ENCODE results near the gene UBE2L3. TPM values are rescaled to one million over a fixed set of nuclear protein-coding genes. Genes with fewer than 3 reads are reported as not detected.
"Not testable (repeated sequence)": the region's sequence is repeated elsewhere in the genome, so short reads cannot be mapped to it uniquely, and the experiment has no call there.

Gene UBE2L3
- total RNA-seq, 2 donors from 2014 or later, result 86.3 to 114 TPM

DNA sequence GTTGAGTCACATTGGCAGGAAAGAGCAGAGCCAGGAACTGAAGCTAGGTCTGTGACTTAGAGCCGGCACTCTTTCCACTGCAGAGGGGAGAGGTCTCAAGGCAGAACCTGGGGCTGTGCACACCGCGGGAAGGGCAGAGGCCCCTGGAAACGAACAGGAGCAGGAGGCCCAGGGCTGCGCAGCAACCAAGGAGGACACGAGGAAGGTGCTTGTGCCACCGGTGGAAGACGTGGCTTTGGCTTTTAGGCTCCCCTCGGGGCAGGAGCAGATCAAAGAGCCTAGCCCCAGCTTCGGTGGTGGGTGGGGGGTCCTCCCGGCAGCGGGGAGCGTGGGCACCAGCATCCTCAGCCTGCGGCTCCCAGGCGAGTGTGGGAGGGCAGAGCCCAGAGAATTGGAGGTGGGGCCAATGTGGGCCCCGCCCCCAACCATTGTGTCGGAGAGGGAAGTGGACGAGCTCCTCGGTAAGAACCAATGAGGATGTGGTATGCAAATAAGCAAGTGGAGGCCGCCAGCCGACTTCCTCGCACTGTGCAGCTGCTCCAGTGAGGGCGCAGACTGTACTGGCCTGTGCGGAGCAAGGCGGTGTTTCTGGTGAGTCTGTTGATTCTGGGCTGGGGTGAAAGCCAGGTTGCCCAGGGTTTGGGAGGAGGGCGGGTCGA is 64.9 kb downstream of the UBE2L3 start, which contains the start of gene CCDC116:
Gene CCDC116 (plus strand): TSS at position 524 of the 659 bp plus-strand sequence. CDS start 422 bp downstream, outside the sequence.
- peak; percentile 76 for DNase-seq (ENCODE audit: low spot score)
- Mint-ChIP-seq H3K4me1 (ENCODE audit: low read depth in 2 of 2) (peaks cover 8 to 25% of the 10 kb centered on the region in 2 donors), H3K27me3 (no peaks in the 10 kb centered on the region), H3K4me3 (no peak within 1 kb of the TSS), H3K27ac (peak within 1 kb of the TSS in 1 of 2 donors; percentile 61), H3K9me3 (no peaks in the 10 kb centered on the region), H3K36me3 (no peaks in the 10 kb centered on the region)
- peak; percentile 59 to 74 for ATAC-seq

DNA sequence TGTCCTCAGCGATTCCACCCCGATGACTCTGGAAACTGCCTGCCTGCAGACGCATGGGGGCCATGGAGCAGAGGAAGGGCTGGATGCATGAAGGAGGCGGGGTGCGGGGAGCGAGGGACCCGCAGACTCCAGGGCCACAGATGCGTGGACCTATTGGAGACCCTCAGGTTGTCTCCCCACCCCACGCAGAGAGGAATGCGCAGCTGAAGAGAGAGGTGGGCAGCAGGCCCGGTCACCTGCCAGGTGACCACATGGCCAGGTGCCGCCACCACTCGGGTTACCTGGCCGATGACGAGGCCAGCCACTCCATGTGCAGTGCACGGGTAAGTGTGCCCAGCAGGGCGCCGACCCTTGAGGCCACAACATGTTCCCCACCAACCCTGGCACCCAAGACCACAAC is 65.4 kb downstream of the UBE2L3 start:
- no peak overlapping the region for H3K27ac Mint-ChIP-seq
- no peak for ATAC-seq
- DNase-seq (ENCODE audit: low spot score), result peak; percentile 46
- no peaks in the 10 kb centered on the region for H3K27me3 Mint-ChIP-seq
- no peaks in the 10 kb centered on the region for H3K36me3 Mint-ChIP-seq
- peaks cover 6 to 21% of the 10 kb centered on the region in 2 donors for H3K4me1 Mint-ChIP-seq (ENCODE audit: low read depth in 2 of 2)
- H3K4me3 Mint-ChIP-seq, result no peak overlapping the region
- no peaks in the 10 kb centered on the region for H3K9me3 Mint-ChIP-seq

DNA sequence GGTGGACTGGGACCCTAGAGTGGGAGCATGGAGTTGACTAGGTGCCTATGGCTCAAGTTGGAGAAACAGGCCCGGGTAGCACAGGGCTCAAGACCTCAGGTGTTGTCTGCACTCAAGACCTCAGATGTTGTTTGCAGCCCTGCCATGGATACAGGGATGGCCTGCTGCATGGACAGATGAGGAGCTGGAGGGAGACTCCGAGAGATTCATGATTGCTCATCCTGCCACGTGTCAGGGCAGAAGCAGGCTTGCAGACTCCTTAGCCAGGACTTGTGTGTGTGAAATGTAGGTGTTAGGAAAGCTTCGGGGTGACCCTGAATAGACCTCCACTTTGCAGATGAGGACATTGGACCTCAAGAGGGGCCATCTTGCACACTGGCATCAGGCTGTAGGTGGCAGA is 66.0 kb downstream of the UBE2L3 start:
- ATAC-seq (no peak), DNase-seq (ENCODE audit: low spot score) (peak; percentile 25)
- Mint-ChIP-seq H3K4me3 (no peak overlapping the region), H3K27ac (no peak overlapping the region), H3K27me3 (no peaks in the 10 kb centered on the region), H3K36me3 (no peaks in the 10 kb centered on the region), H3K9me3 (no peaks in the 10 kb centered on the region), H3K4me1 (ENCODE audit: low read depth in 2 of 2) (peaks cover under 1 to 16% of the 10 kb centered on the region in 2 donors)

- H3K9me3 Mint-ChIP-seq, result no peaks in the 10 kb centered on the region
- H3K4me1 Mint-ChIP-seq (ENCODE audit: low read depth in 2 of 2), result peaks cover 0 to 16% of the 10 kb centered on the region in 2 donors
- no peaks in the 10 kb centered on the region for H3K27me3 Mint-ChIP-seq
- H3K36me3 Mint-ChIP-seq, result no peaks in the 10 kb centered on the region
- H3K27ac Mint-ChIP-seq, result no peak overlapping the region
- H3K4me3 Mint-ChIP-seq, result no peak overlapping the region
- no peak for ATAC-seq
- DNase-seq (ENCODE audit: low spot score), result no peak
Observed at GRCh38 chr22:21634081-21634480, 66.6 kb downstream of the UBE2L3 start.

- peaks cover 0 to 16% of the 10 kb centered on the region in 2 donors for H3K4me1 Mint-ChIP-seq (ENCODE audit: low read depth in 2 of 2)
- H3K27ac Mint-ChIP-seq, result no peak overlapping the region
- H3K27me3 Mint-ChIP-seq, result no peaks in the 10 kb centered on the region
- no peaks in the 10 kb centered on the region for H3K36me3 Mint-ChIP-seq
- no peaks in the 10 kb centered on the region for H3K9me3 Mint-ChIP-seq
- ATAC-seq (no peak), DNase-seq (ENCODE audit: low spot score) (peak; percentile 31)
- H3K4me3 Mint-ChIP-seq, result no peak overlapping the region
Observed at GRCh38 chr22:21634844-21635243, 67.3 kb downstream of the UBE2L3 start.

GRCh38 chr22:21635771-21636510 is 68.4 kb downstream of the UBE2L3 start:
- ATAC-seq (no peak), DNase-seq (ENCODE audit: low spot score) (no peak)
- no peak overlapping the region for H3K27ac Mint-ChIP-seq
- no peaks in the 10 kb centered on the region for H3K9me3 Mint-ChIP-seq
- H3K36me3 Mint-ChIP-seq, result no peaks in the 10 kb centered on the region
- H3K4me3 Mint-ChIP-seq, result no peak overlapping the region
- peaks cover 0 to 16% of the 10 kb centered on the region in 2 donors for H3K4me1 Mint-ChIP-seq (ENCODE audit: low read depth in 2 of 2)
- no peaks in the 10 kb centered on the region for H3K27me3 Mint-ChIP-seq

GRCh38 chr22:21636629-21637218 is 69.2 kb downstream of the UBE2L3 start:
- no peak overlapping the region for H3K4me3 Mint-ChIP-seq
- ATAC-seq, result no peak

GRCh38 chr22:21637450-21637849 is 69.9 kb downstream of the UBE2L3 start:
- not testable (repeated sequence) for ATAC-seq; DNase-seq (ENCODE audit: low spot score); H3K9me3 Mint-ChIP-seq; H3K27ac Mint-ChIP-seq; H3K36me3 Mint-ChIP-seq; H3K27me3 Mint-ChIP-seq; H3K4me3 Mint-ChIP-seq
- H3K4me1 Mint-ChIP-seq (ENCODE audit: low read depth in 2 of 2), result peaks cover 6 to 15% of the 10 kb centered on the region in 2 donors

More at GRCh38 chr22:21636629-21637218, 69.2 kb downstream of the UBE2L3 start:
- H3K27ac Mint-ChIP-seq, result no peak overlapping the region
- DNase-seq (ENCODE audit: low spot score), result no peak
- H3K4me1 Mint-ChIP-seq (ENCODE audit: low read depth in 2 of 2), result peaks cover 1 to 15% of the 10 kb centered on the region in 2 donors
- no peaks in the 10 kb centered on the region for H3K36me3 Mint-ChIP-seq
- H3K27me3 Mint-ChIP-seq, result no peaks in the 10 kb centered on the region
- no peaks in the 10 kb centered on the region for H3K9me3 Mint-ChIP-seq

DNA sequence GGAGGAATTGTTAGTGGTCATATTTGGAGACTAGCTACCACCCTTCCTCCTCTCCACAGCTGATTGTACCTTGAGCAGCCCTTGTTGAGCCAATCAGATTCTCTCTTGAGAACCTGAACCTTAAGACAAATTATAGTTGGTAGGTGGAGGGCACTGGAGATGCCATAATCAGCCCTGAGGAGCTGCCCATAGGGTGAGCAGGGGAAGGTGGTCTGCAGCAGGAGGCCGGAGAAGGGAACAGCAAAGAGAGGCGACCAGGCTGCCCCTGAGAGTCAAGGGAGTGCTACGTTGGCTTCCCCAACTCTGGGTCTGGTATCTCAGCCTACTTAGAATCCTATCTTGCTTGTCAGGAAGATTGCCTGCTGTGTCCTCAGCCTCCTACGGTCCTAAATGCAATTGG is 71.8 kb downstream of the UBE2L3 start:
- ATAC-seq, result no peak
- DNase-seq (ENCODE audit: low spot score), result no peak
- H3K4me3 Mint-ChIP-seq, result no peak overlapping the region
- H3K36me3 Mint-ChIP-seq, result peaks cover 7% of the 10 kb centered on the region
- H3K27me3 Mint-ChIP-seq, result no peaks in the 10 kb centered on the region
- H3K9me3 Mint-ChIP-seq, result no peaks in the 10 kb centered on the region
- H3K4me1 Mint-ChIP-seq (ENCODE audit: low read depth in 2 of 2), result peaks cover 17 to 23% of the 10 kb centered on the region in 2 donors
- H3K27ac Mint-ChIP-seq, result no peak overlapping the region

DNA sequence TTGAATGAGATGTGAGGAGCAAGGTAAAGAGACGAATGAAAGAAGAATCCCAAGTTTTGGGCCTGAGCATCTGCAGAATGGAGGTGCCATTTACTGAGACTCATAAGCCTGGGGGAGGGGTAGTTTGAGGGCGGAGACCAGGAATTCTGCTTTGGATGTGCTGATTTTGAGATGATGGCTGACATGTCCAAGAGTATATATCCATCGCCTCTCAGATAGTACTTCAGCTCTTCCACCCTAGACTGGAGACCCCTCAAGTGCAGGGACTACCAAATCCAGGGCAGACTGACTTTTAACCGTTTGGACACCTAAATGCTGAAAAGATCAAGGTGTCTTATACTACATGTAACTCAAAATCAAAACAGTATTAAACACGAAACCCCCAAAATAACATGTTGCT is 73.3 kb downstream of the UBE2L3 start:
- H3K4me3 Mint-ChIP-seq, result peak overlapping the region; percentile 98
- DNase-seq (ENCODE audit: low spot score) (no peak), ATAC-seq (no peak)
- H3K36me3 Mint-ChIP-seq, result peaks cover 7% of the 10 kb centered on the region
- H3K4me1 Mint-ChIP-seq (ENCODE audit: low read depth in 2 of 2), result peaks cover 17 to 23% of the 10 kb centered on the region in 2 donors
- H3K27me3 Mint-ChIP-seq, result no peaks in the 10 kb centered on the region
- peak overlapping the region; percentile 79 to 88 for H3K27ac Mint-ChIP-seq
- H3K9me3 Mint-ChIP-seq, result no peaks in the 10 kb centered on the region

- peak overlapping the region; percentile 79 to 88 for H3K27ac Mint-ChIP-seq
- H3K4me1 Mint-ChIP-seq (ENCODE audit: low read depth in 2 of 2), result peaks cover 20 to 27% of the 10 kb centered on the region in 2 donors
- peaks cover 9% of the 10 kb centered on the region for H3K36me3 Mint-ChIP-seq
- H3K9me3 Mint-ChIP-seq, result no peaks in the 10 kb centered on the region
- no peaks in the 10 kb centered on the region for H3K27me3 Mint-ChIP-seq
- ATAC-seq, result peak; percentile 14 to 45
- peak; percentile 59 for DNase-seq (ENCODE audit: low spot score)
- H3K4me3 Mint-ChIP-seq, result peak overlapping the region; percentile 98
Observed at GRCh38 chr22:21641417-21641788, 73.9 kb downstream of the UBE2L3 start.

- H3K4me3 Mint-ChIP-seq, result peak within 1 kb of the TSS; percentile 98
Observed at GRCh38 chr22:21641789-21642583, 74.5 kb downstream of the UBE2L3 start, which contains the start of gene SDF2L1. SDF2L1 (plus strand) TSS chr22:21642302; CDS start chr22:21642337, 35 bp downstream.

More at GRCh38 chr22:21641789-21642583, 74.5 kb downstream of the UBE2L3 start, which contains the start of gene SDF2L1:
- H3K36me3 Mint-ChIP-seq, result peaks cover 14% of the 10 kb centered on the region
- H3K27me3 Mint-ChIP-seq, result no peaks in the 10 kb centered on the region
- ATAC-seq (peak; percentile 99), DNase-seq (ENCODE audit: low spot score) (peak; percentile 99)
- H3K4me1 Mint-ChIP-seq (ENCODE audit: low read depth in 2 of 2), result peaks cover 26 to 32% of the 10 kb centered on the region in 2 donors
- no peaks in the 10 kb centered on the region for H3K9me3 Mint-ChIP-seq
- H3K27ac Mint-ChIP-seq, result peak within 1 kb of the TSS; percentile 79 to 88
